ENCODE data around the gene ST6GALNAC5. TPM values are rescaled to one million over a fixed set of nuclear protein-coding genes. Genes with fewer than 3 reads are reported as not detected.

ST6GALNAC5 gene
- total and polyA plus RNA-seq, 2 of the 13 experiments (the other 11 are each of a cell fraction or from before 2014, with no cell fraction given), result not detected

DNA sequence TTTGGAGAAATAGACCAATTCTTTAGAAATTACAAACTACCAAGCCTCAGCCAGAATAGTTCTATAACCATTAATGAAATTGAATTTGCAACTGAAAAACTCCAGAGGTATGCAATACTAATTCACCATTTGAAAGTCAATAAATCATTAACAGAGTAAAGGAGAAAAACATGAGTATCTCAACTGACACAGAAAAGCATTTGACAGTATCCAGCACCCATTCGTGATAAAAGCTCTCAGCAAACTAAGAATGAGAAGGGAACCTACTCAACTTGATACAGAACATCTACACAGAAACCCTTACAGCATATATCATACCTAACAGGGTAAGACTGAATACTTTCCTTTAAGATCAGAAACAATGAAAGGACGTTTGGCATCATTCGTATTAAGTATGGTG is 54.3 kb downstream of the ST6GALNAC5 start:
- in situ Hi-C loops (cut with HindIII; ENCODE audit: extremely low pct_ligation_motif_present, low pct_unique_long_range_greater_than_20kb) (no loop called here), intact Hi-C loops (cut with micrococcal nuclease; ENCODE audit: unreplicated experiment) (no loop called here)
- no TSS peak for BruUV-seq (replicated peaks)
- H3K79me2 ChIP-seq (ENCODE audit: insufficient read depth, low read length), result no peaks in the 10 kb centered on the region
- no peak overlapping the region for H3K4me3 ChIP-seq (replicated peaks in 1 of 3; ENCODE audit: insufficient read depth in 1 of 3, low read depth in 2 of 3, low read length in 3 of 3)
- ATAC-seq (no peak), FAIRE-seq (no peak), DNase-seq (ENCODE audit: low spot score) (no peak)
- H3K27me3 ChIP-seq (ENCODE audit: control insufficient read depth in 1 of 2, insufficient read depth in 2 of 2, low read length in 2 of 2), result no peaks in the 10 kb centered on the region
- H3K9ac ChIP-seq (ENCODE audit: insufficient read depth, low read depth, low read length), result no peak overlapping the region
- CTCF ChIA-PET (ENCODE audit: low intra/inter-chr PET ratio, low total read pairs), result no interaction called here
- H3K4me2 ChIP-seq (ENCODE audit: low read depth, low read length), result no peak overlapping the region
- H2AFZ ChIP-seq (ENCODE audit: low read length), result no peak overlapping the region
- 2% methylated on average over 3 of the region's 3 CpGs for WGBS (ENCODE audit: low lambda C conversion rate)
- H4K20me1 ChIP-seq (ENCODE audit: insufficient read depth, low read length), result no peaks in the 10 kb centered on the region
- no peaks in the 10 kb centered on the region for H3K36me3 ChIP-seq (replicated peaks in 1 of 2; ENCODE audit: control insufficient read depth in 1 of 2, insufficient read depth in 2 of 2, low read length in 2 of 2)
- no peak for TF ChIP-seq ZEB1 (IDR thresholded peaks at IDR 0.05; ENCODE audit: insufficient replicate concordance, low read depth)
- TF ChIP-seq, protein P1, sequence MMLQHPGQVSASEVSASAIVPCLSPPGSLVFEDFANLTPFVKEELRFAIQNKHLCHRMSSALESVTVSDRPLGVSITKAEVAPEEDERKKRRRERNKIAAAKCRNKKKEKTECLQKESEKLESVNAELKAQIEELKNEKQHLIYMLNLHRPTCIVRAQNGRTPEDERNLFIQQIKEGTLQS (CRISPR knock-in tag; IDR thresholded peaks at IDR 0.05), result no peak
- H3K9me3 ChIP-seq (ENCODE audit: low read length), result no peaks in the 10 kb centered on the region
- H3K4me1 ChIP-seq (ENCODE audit: insufficient read depth, low read length), result no peaks in the 10 kb centered on the region
- H3K27ac ChIP-seq (ENCODE audit: extremely low read length, insufficient read depth, low read length), result no peak overlapping the region
- POLR2A ChIA-PET, result no interaction called here

DNA sequence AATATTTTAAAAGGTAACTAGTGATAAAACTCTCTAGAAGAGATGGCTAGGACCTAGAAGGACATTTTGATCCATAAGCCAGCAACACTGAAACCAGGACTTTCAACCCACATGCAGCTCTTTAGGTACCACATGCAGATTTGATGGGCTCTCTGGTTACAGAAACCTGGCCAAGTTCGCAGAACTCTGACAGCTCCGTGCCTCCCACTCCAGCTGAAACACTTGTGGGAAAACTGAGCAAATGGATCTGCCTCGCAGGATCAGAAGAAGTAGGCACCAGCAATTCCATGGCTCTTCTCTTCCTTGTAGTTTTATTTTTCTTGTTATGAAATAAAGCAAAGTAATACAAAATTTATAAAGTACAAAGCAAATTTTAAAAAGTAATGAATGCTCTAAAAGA is 58.5 kb downstream of the ST6GALNAC5 start:
- H3K9ac ChIP-seq (ENCODE audit: insufficient read depth, low read depth, low read length), result no peak overlapping the region
- no peak for DNase-seq (ENCODE audit: low spot score)
- in situ Hi-C loops (cut with HindIII; ENCODE audit: extremely low pct_ligation_motif_present, low pct_unique_long_range_greater_than_20kb), result no loop called here
- no peaks in the 10 kb centered on the region for H3K27me3 ChIP-seq (ENCODE audit: control insufficient read depth in 1 of 2, insufficient read depth in 2 of 2, low read length in 2 of 2)
- POLR2A ChIA-PET, result no interaction called here
- ATAC-seq, result no peak
- no peak overlapping the region for H3K27ac ChIP-seq (ENCODE audit: extremely low read length, insufficient read depth, low read length)
- H3K4me3 ChIP-seq (replicated peaks in 1 of 3; ENCODE audit: insufficient read depth in 1 of 3, low read depth in 2 of 3, low read length in 3 of 3), result no peak overlapping the region
- no peaks in the 10 kb centered on the region for H3K9me3 ChIP-seq (ENCODE audit: low read length)
- FAIRE-seq, result no peak
- no peaks in the 10 kb centered on the region for H3K4me1 ChIP-seq (ENCODE audit: insufficient read depth, low read length)
- TF ChIP-seq, protein P2, sequence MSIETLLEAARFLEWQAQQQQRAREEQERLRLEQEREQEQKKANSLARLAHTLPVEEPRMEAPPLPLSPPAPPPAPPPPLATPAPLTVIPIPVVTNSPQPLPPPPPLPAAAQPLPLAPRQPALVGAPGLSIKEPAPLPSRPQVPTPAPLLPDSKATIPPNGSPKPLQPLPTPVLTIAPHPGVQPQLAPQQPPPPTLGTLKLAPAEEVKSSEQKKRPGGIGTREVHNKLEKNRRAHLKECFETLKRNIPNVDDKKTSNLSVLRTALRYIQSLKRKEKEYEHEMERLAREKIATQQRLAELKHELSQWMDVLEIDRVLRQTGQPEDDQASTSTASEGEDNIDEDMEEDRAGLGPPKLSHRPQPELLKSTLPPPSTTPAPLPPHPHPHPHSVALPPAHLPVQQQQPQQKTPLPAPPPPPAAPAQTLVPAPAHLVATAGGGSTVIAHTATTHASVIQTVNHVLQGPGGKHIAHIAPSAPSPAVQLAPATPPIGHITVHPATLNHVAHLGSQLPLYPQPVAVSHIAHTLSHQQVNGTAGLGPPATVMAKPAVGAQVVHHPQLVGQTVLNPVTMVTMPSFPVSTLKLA (IDR thresholded peaks at IDR 0.05), result peak; percentile 27; the same call in 1 of the 2 replicates
- TF ChIP-seq, protein P3, sequence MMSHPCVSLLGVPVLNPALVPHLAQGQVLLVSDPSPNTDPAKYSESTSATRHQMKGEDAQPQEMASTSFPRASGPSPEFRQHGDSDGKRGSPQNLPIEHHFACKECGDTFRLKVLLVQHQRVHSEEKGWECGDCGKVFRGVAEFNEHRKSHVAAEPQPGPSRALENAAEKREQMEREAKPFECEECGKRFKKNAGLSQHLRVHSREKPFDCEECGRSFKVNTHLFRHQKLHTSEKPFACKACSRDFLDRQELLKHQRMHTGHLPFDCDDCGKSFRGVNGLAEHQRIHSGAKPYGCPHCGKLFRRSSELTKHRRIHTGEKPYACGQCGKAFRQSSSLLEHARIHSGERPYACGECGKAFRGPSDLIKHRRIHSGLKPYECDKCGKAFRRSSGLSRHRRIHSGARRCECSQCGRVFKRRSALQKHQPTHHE (CRISPR knock-in tag; IDR thresholded peaks at IDR 0.05; ENCODE audit: borderline replicate concordance), result no peak
- 0% methylated on average over 3 of the region's 3 CpGs for WGBS (ENCODE audit: low lambda C conversion rate)
- intact Hi-C loops (cut with micrococcal nuclease; ENCODE audit: unreplicated experiment), result no loop called here
- CTCF ChIA-PET (ENCODE audit: low intra/inter-chr PET ratio, low total read pairs), result no interaction called here
- no peaks in the 10 kb centered on the region; the same call in 1 of the 2 replicates for H4K20me1 ChIP-seq (ENCODE audit: insufficient read depth, low read length)
- H2AFZ ChIP-seq (ENCODE audit: low read length), result no peak overlapping the region
- BruUV-seq (replicated peaks), result no TSS peak
- H3K36me3 ChIP-seq (replicated peaks in 1 of 2; ENCODE audit: control insufficient read depth in 1 of 2, insufficient read depth in 2 of 2, low read length in 2 of 2), result no peaks in the 10 kb centered on the region
- H3K79me2 ChIP-seq (ENCODE audit: insufficient read depth, low read length), result no peaks in the 10 kb centered on the region
- no peak overlapping the region for H3K4me2 ChIP-seq (ENCODE audit: low read depth, low read length)

Data from HepG2 (cell line).